Measurements from ENCODE around the gene DPP7.

The DPP7 gene

DNA sequence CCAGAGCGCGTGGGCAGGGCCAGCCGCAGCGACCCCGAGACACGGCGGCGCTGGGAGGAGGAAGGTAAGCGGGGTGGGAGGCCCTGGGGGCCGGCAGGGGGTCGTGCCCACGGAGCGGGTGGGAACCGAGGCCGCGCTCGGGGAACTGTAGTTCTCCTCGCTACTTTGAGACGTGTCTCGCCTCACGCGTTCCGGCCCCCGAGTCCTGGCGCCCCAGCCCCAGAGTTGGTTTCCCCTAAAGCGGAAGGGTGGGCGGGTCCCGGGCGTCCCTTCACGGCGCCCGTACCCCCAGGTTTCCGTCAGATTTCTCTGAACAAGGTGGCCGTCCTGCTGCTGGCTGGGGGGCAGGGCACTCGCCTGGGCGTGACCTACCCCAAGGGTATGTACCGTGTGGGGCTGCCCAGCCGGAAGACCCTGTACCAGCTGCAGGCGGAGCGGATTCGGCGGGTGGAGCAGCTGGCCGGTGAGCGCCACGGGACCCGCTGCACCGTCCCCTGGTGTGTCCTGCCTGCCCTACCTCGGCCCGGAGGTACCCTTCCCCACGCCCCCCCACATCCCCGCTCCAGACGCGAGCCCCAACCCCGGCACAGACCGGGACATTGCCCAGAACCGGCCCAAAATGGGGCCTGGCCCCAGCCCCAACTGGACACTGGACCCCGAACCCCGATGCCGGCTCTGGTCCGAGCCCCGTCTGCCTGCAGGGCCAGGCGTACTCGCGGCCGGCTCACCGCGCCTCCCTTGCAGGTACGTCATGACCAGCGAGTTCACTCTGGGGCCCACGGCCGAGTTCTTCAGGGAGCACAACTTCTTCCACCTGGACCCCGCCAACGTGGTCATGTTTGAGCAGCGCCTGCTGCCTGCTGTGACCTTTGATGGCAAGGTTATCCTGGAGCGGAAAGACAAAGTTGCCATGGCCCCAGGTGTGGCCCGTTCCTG, 36.5 kb downstream of the DPP7 start:
- peak overlapping the region; percentile 73 for H4K91ac ChIP-seq (ENCODE audit: low read length)
- peak overlapping the region; percentile 76 to 88 for H3K4me3 ChIP-seq (ENCODE audit: insufficient read depth in 1 of 2, low read depth in 1 of 2, low read length in 2 of 2)
- WGBS = 9% methylated on average over 65 of the region's 76 CpGs
- peak overlapping the region; percentile 80 for H3K9ac ChIP-seq (ENCODE audit: low read length)
- no peak overlapping the region for H2AK5ac ChIP-seq (ENCODE audit: low read length, severe bottlenecking)
- H3K79me1 ChIP-seq (replicated peaks; ENCODE audit: low read length, poor library complexity, severe bottlenecking) = peaks cover 27% of the 10 kb centered on the region
- H3K27me3 ChIP-seq (ENCODE audit: control insufficient read depth in 1 of 2, insufficient read depth in 1 of 2, low read length in 2 of 2) = no peaks in the 10 kb centered on the region
- H3K4ac ChIP-seq (ENCODE audit: low read depth in 1 of 2, low read length in 2 of 2) = peak overlapping the region; percentile 70 to 91
- H2BK120ac ChIP-seq (ENCODE audit: low read depth, low read length) = peak overlapping the region; percentile 36
- peak overlapping the region in 1 of 2 experiments; percentile 80 for H2BK12ac ChIP-seq (ENCODE audit: low read length in 2 of 2)
- DNase-seq = peak; percentile 28
- peak overlapping the region; percentile 72 for H4K8ac ChIP-seq (ENCODE audit: low read length)
- H3K4me1 ChIP-seq (ENCODE audit: control insufficient read depth, insufficient read depth, low read depth, low read length) = peaks cover 33% of the 10 kb centered on the region
- H3K18ac ChIP-seq (ENCODE audit: low read depth in 1 of 2, low read length in 2 of 2) = peak overlapping the region; percentile 75 to 96
- no peaks in the 10 kb centered on the region for H3K9me3 ChIP-seq (ENCODE audit: control insufficient read depth, low read length)
- peak overlapping the region in 1 of 2 experiments; percentile 84 for H3K23ac ChIP-seq (ENCODE audit: low read length in 2 of 2)
- no peak overlapping the region for H3K27ac ChIP-seq (ENCODE audit: low read length, poor library complexity, severe bottlenecking)
- H2BK15ac ChIP-seq (ENCODE audit: low read depth, poor library complexity, severe bottlenecking) = peak overlapping the region; percentile 65
- peak overlapping the region; percentile 92 for H3K4me2 ChIP-seq (ENCODE audit: low read length, poor library complexity, severe bottlenecking)
- peaks cover 43 to 44% of the 10 kb centered on the region in 2 experiments for H3K36me3 ChIP-seq (ENCODE audit: control insufficient read depth in 1 of 2, insufficient read depth in 2 of 2, low read depth in 1 of 2, low read length in 2 of 2)
- no peak overlapping the region for H2BK5ac ChIP-seq (ENCODE audit: low read depth, low read length, poor library complexity, severe bottlenecking)
- H3K14ac ChIP-seq (ENCODE audit: low read length in 2 of 2) = peak overlapping the region in 1 of 2 experiments; percentile 99
- H2AFZ ChIP-seq (ENCODE audit: low read depth, low read length) = peak overlapping the region; percentile 56

DNA sequence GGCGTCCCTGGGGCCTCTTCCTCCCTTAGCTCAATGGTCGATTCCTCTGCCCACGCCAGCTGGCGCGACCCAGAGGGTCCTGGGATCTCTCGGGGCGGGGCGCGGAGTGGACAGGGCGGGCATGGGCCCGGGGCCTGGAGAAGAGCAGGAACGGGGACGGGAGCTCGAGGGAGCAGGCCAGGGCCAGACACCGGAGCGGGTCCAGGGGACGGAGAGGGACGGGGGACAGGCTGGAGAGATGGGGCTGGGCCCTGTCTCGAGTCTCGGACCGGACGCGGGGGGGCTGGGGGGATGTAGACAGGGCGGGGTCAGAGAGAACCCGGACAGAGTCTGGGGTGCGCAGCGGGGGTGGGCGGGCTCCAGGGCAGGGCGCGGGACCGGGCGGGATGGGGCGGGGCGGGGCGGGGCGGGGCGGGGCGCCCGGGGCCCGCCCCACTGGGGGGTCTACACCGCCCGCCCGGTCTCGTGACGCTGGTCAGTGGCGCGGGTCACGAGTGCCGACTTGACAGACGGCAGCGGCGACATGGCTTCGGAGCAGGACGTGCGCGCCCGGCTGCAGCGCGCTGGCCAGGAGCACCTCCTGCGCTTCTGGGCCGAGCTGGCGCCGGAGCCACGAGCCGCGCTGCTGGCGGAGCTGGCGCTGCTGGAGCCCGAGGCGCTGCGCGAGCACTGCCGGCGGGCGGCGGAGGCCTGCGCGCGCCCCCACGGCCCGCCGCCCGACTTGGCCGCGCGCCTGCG, 37.4 kb downstream of the DPP7 start, which contains the start of gene UAP1L1:
TSS of gene UAP1L1 (plus strand) at position 508 of the 738 bp plus-strand sequence. CDS start at position 524, 16 bp downstream.
- peak within 1 kb of the TSS; percentile 91 for H4K91ac ChIP-seq (ENCODE audit: low read length)
- H3K14ac ChIP-seq (ENCODE audit: low read length in 2 of 2) = peak within 1 kb of the TSS in 1 of 2 experiments; percentile 99
- peak within 1 kb of the TSS in 1 of 2 experiments; percentile 90 for H2BK12ac ChIP-seq (ENCODE audit: low read length in 2 of 2)
- no peak within 1 kb of the TSS for H2BK5ac ChIP-seq (ENCODE audit: low read depth, low read length, poor library complexity, severe bottlenecking)
- peaks cover 25% of the 10 kb centered on the region for H3K4me1 ChIP-seq (ENCODE audit: control insufficient read depth, insufficient read depth, low read depth, low read length)
- H2AK5ac ChIP-seq (ENCODE audit: low read length, severe bottlenecking) = no peak within 1 kb of the TSS
- H2BK120ac ChIP-seq (ENCODE audit: low read depth, low read length) = peak within 1 kb of the TSS; percentile 68
- H3K9me3 ChIP-seq (ENCODE audit: control insufficient read depth, low read length) = no peaks in the 10 kb centered on the region
- H3K23ac ChIP-seq (ENCODE audit: low read length in 2 of 2) = peak within 1 kb of the TSS in 1 of 2 experiments; percentile 84
- peak within 1 kb of the TSS; percentile 56 for H2AFZ ChIP-seq (ENCODE audit: low read depth, low read length)
- peak within 1 kb of the TSS; percentile 80 for H3K9ac ChIP-seq (ENCODE audit: low read length)
- H4K8ac ChIP-seq (ENCODE audit: low read length) = peak within 1 kb of the TSS; percentile 79
- 3% methylated on average over 55 of the region's 87 CpGs for WGBS
- H3K4me2 ChIP-seq (ENCODE audit: low read length, poor library complexity, severe bottlenecking) = peak within 1 kb of the TSS; percentile 92
- peak within 1 kb of the TSS; percentile 76 to 88 for H3K4me3 ChIP-seq (ENCODE audit: insufficient read depth in 1 of 2, low read depth in 1 of 2, low read length in 2 of 2)
- H2BK15ac ChIP-seq (ENCODE audit: low read depth, poor library complexity, severe bottlenecking) = peak within 1 kb of the TSS; percentile 95
- H3K36me3 ChIP-seq (ENCODE audit: control insufficient read depth in 1 of 2, insufficient read depth in 2 of 2, low read depth in 1 of 2, low read length in 2 of 2) = peaks cover 35 to 36% of the 10 kb centered on the region in 2 experiments
- peak within 1 kb of the TSS; percentile 70 to 95 for H3K4ac ChIP-seq (ENCODE audit: low read depth in 1 of 2, low read length in 2 of 2)
- H3K18ac ChIP-seq (ENCODE audit: low read depth in 1 of 2, low read length in 2 of 2) = peak within 1 kb of the TSS; percentile 75 to 96
- no peaks in the 10 kb centered on the region for H3K27me3 ChIP-seq (ENCODE audit: control insufficient read depth in 1 of 2, insufficient read depth in 1 of 2, low read length in 2 of 2)
- H3K27ac ChIP-seq (ENCODE audit: low read length, poor library complexity, severe bottlenecking) = no peak within 1 kb of the TSS
- H3K79me1 ChIP-seq (replicated peaks; ENCODE audit: low read length, poor library complexity, severe bottlenecking) = peaks cover 27% of the 10 kb centered on the region
- peak; percentile 72 for DNase-seq

DNA sequence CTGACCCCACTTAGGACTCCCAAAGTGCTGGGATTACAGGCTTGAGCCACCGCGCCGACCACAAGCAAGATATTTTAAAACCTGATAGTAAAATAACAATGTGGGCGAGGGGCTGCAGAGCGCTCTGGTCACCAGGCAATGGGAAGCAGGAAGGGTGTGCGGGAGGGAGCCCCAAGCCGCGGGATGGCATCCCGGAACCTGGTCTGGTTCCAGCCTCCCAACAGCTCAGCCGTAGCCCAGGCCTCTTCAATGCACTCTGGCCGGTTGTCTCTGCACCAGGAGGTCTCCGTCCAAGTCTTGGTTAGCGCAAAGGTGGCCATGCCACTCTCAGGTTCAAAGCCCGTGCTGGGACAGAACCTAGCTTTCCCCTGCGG, 37.9 kb downstream of the DPP7 start:
- H3K14ac ChIP-seq (ENCODE audit: low read length in 2 of 2) = no peak overlapping the region

More for the DNA sequence above, 37.9 kb downstream of the DPP7 start:
- Histone ChIP-seq H3K9me3 (ENCODE audit: control insufficient read depth, low read length) (no peaks in the 10 kb centered on the region), H3K4ac (ENCODE audit: low read depth in 1 of 2, low read length in 2 of 2) (peak overlapping the region; percentile 13 to 95), H4K8ac (ENCODE audit: low read length) (peak overlapping the region; percentile 79), H3K36me3 (ENCODE audit: control insufficient read depth in 1 of 2, insufficient read depth in 2 of 2, low read depth in 1 of 2, low read length in 2 of 2) (peaks cover 29 to 31% of the 10 kb centered on the region in 2 experiments), H3K18ac (ENCODE audit: low read depth in 1 of 2, low read length in 2 of 2) (peak overlapping the region; percentile 56 to 94), H2BK120ac (ENCODE audit: low read depth, low read length) (peak overlapping the region; percentile 68), H3K4me3 (ENCODE audit: insufficient read depth in 1 of 2, low read depth in 1 of 2, low read length in 2 of 2) (peak overlapping the region; percentile 9 to 55), H3K23ac (ENCODE audit: low read length in 2 of 2) (no peak overlapping the region), H3K27me3 (ENCODE audit: control insufficient read depth in 1 of 2, insufficient read depth in 1 of 2, low read length in 2 of 2) (no peaks in the 10 kb centered on the region), H3K27ac (ENCODE audit: low read length, poor library complexity, severe bottlenecking) (no peak overlapping the region), H2BK15ac (ENCODE audit: low read depth, poor library complexity, severe bottlenecking) (peak overlapping the region; percentile 95), H2AK5ac (ENCODE audit: low read length, severe bottlenecking) (no peak overlapping the region), H3K4me1 (ENCODE audit: control insufficient read depth, insufficient read depth, low read depth, low read length) (peaks cover 22% of the 10 kb centered on the region), H3K4me2 (ENCODE audit: low read length, poor library complexity, severe bottlenecking) (peak overlapping the region; percentile 25), H2AFZ (ENCODE audit: low read depth, low read length) (no peak overlapping the region), H2BK5ac (ENCODE audit: low read depth, low read length, poor library complexity, severe bottlenecking) (no peak overlapping the region), H3K9ac (ENCODE audit: low read length) (peak overlapping the region; percentile 64), H3K79me1 (replicated peaks; ENCODE audit: low read length, poor library complexity, severe bottlenecking) (peaks cover 26% of the 10 kb centered on the region), H4K91ac (ENCODE audit: low read length) (peak overlapping the region; percentile 91), H2BK12ac (ENCODE audit: low read length in 2 of 2) (peak overlapping the region in 1 of 2 experiments; percentile 90)
- 79% methylated on average over 15 of the region's 15 CpGs for WGBS
- no peak for DNase-seq

Data from mesenchymal stem cell (in vitro differentiated cells and primary cell).